NAMALWA (cell line): ENCODE data around the gene MEG3.

Experiments
- DNase-seq: peaks from one replicate; pipeline ENCODE4 v3.0.0-alpha.2; 2015; ENCODE audit warnings: low spot score

MEG3 gene

GRCh38 chr14:100834082-100834793, 8.3 kb downstream of the MEG3 start:
- DNase-seq = no peak

GRCh38 chr14:100834794-100835547, 9.1 kb downstream of the MEG3 start:
- no peak for DNase-seq

GRCh38 chr14:100835548-100836310, 9.8 kb downstream of the MEG3 start:
- no peak for DNase-seq

GRCh38 chr14:100836311-100836805, 10.4 kb downstream of the MEG3 start:
- no peak for DNase-seq

- DNase-seq = no peak
Observed at GRCh38 chr14:100836941-100837804, 11.3 kb downstream of the MEG3 start.

GRCh38 chr14:100837805-100838350, 12.0 kb downstream of the MEG3 start:
- no peak for DNase-seq

- DNase-seq = no peak
Observed at GRCh38 chr14:100838493-100839314, 12.8 kb downstream of the MEG3 start.

GRCh38 chr14:100839315-100839585, 13.3 kb downstream of the MEG3 start:
- DNase-seq = no peak

GRCh38 chr14:100839681-100840111, 13.8 kb downstream of the MEG3 start:
- no peak for DNase-seq

- no peak for DNase-seq
Observed at GRCh38 chr14:100840286-100841065, 14.6 kb downstream of the MEG3 start.

GRCh38 chr14:100841066-100841760, 15.3 kb downstream of the MEG3 start:
- no peak for DNase-seq

GRCh38 chr14:100841761-100842403, 16.0 kb downstream of the MEG3 start:
- no peak for DNase-seq

- DNase-seq = no peak
Observed at GRCh38 chr14:100842799-100843198, 16.9 kb downstream of the MEG3 start.

- no peak for DNase-seq
Observed at GRCh38 chr14:100844082-100844408, 18.1 kb downstream of the MEG3 start.

GRCh38 chr14:100844421-100844820, 18.5 kb downstream of the MEG3 start:
- DNase-seq = no peak

- DNase-seq = no peak
Observed at GRCh38 chr14:100844846-100845245, 18.9 kb downstream of the MEG3 start.

GRCh38 chr14:100845341-100845740, 19.4 kb downstream of the MEG3 start:
- no peak for DNase-seq

GRCh38 chr14:100846309-100846859, 20.5 kb downstream of the MEG3 start:
- no peak for DNase-seq
